Heart left ventricle (tissue), 13 donors: ENCODE measurements around the gene TNIK.

Experiments
- CTCF ChIP-seq, 12 donors: fragments of 200-600 bp; sonication (generic) in 4 of 12; IDR thresholded peaks; one replicate each; pipeline versions ENCODE4 v1.5.0 to v1.8.0; 2018 to 2022; ENCODE audit warnings: antibody characterized with exemption in 12 of 12, mild to moderate bottlenecking in 5 of 12
- POLR2A ChIP-seq, 2 donors: fragments of 450-650 bp; IDR thresholded peaks; one replicate each; pipeline ENCODE4 v1.6.1; 2017; ENCODE audit warnings: antibody characterized with exemption in 2 of 2, mild to moderate bottlenecking in 2 of 2, moderate library complexity in 2 of 2
- donor health status: ischemic (EF 13 %, LVEDD 7.1; RV severe dilation, severe dysfunction).
- donor health status: DM: no; HTN: yes; CAD: no.
- donor health status: DM: no; HTN: no; CAD: no.
- donor health status: ischemic (EF 25% LVEDD 6.9; RV normal size, moderate dysfunction).
- donor health status: ischemic (EF 25% LVEDD 5.7; RV mildly dilated, moderate dysfunction).
- donor health status: ischemic (EF 35%, LVEDD 5.7; RV mildly dilated, moderate dysfunction).
- donor health status: nonischemic (EF 11% LVEDD 7.7; RV severe dilation, severe dysfunction).
- donor health status: DM: yes; HTN: yes; CAD: no.
- donor health status: PGD.
- donor health status: ischemic (EF 29% LVEDD 5.4; RV normal size, mild dysfunction).
- donor health status: nonischemic (EF 23%, LVEDD 6.1; RV moderate dilation, normal function).

GRCh38 chr3:171132873-171133272, 327.3 kb downstream of the TNIK start:
- TF ChIP-seq POLR2A (IDR thresholded peaks at IDR 0.05) (no peak), CTCF (IDR thresholded peaks at IDR 0.05) (no peak)
